Endometrial microvascular endothelial cells (primary cell): ENCODE data around the gene CFAP68. TPM values are rescaled to one million over a fixed set of nuclear protein-coding genes. Genes with fewer than 3 reads are reported as not detected.

Experiments
- in situ Hi-C: cut with HindIII; loops from 2 replicates; pipeline ENCODE4 v1.10.0; 2017; ENCODE audit warnings: low sequenced_read_pairs, low pct_unique_long_range_greater_than_20kb; ENCODE audit errors: inconsistent ontology term
- total RNA-seq: library from RNA; depleted of rRNA; stranded (reverse); fragments of >200 nt; gene quantifications from one replicate; pipeline ENCODE4 v1.2.3, GENCODE V29; 2015; ENCODE audit errors: inconsistent ontology term

CFAP68 gene
- total RNA-seq, 1 donor from 2014 or later, result 15.0 TPM

GRCh38 chr11:111934306-111934705 lies 55.0 kb downstream of the CFAP68 start:
- in situ Hi-C loops, result no loop called here

Other genes starting within 250 kb of the CFAP68 start
- gene PPP2R1B, start 113.2 kb upstream of the CFAP68 start, total RNA-seq, result 63.5 TPM
- 34.4 TPM for gene ALG9, start 8.0 kb upstream of the CFAP68 start, total RNA-seq
- 4.2 TPM for gene FDXACB1, start 376 bp upstream of the CFAP68 start, total RNA-seq
- 0.19 TPM for gene CRYAB, start 32.2 kb downstream of the CFAP68 start, total RNA-seq
- gene HSPB2, start 33.2 kb downstream of the CFAP68 start, total RNA-seq, result not detected
- 12.6 TPM for gene C11orf52, start 39.4 kb downstream of the CFAP68 start, total RNA-seq
- 19.0 TPM for gene DIXDC1, start 57.8 kb downstream of the CFAP68 start, total RNA-seq
- gene DLAT, start 145.9 kb downstream of the CFAP68 start, total RNA-seq, result 50.4 TPM
- 0.37 TPM for gene PIH1D2, start 194.5 kb downstream of the CFAP68 start, total RNA-seq
- gene NKAPD1, start 194.8 kb downstream of the CFAP68 start, total RNA-seq, result 7.4 TPM
- 38.9 TPM for gene TIMM8B, start 207.2 kb downstream of the CFAP68 start, total RNA-seq
- gene SDHD, start 207.3 kb downstream of the CFAP68 start, total RNA-seq, result 130 TPM